ENCODE measurements around the gene DNMT3B.
"Not testable (repeated sequence)": the region's sequence is repeated elsewhere in the genome, so short reads cannot be mapped to it uniquely, and the experiment has no call there.

Gene DNMT3B

DNA sequence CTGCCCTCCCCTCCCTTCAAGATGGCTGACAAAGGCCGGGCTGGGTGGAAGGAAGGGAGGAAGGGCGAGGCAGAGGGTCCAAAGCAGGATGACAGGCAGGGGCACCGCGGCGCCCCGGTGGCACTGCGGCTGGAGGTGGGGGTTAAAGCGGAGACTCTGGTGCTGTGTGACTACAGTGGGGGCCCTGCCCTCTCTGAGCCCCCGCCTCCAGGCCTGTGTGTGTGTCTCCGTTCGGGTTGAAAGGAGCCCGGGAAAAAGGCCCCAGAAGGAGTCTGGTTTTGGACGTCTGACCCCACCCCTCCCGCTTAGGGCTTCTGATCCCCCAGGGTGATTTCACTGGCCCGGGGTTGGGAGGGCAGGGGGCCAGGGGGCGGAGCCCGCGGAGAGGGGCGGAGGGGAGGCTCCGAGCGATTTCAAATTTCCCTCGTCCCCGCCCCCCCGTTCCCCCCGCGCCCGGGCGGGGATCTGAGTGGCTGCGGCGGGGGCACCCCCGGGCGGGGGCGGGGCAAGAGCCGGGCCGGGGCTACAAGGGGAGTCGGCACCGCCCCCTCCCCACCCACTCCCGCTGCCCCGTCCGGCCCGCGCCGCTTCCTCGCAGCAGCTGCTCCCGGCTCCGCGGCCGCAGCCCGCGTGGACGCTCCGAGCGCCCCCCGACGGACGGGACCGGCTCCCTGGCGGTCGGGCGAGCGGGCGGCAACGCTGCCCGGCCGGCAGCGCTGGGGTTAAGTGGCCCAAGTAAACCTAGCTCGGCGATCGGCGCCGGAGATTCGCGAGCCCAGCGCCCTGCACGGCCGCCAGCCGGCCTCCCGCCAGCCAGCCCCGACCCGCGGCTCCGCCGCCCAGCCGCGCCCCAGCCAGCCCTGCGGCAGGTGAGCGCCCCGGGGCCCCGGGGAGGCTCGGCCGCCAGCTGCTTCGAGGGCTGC lies at the start of gene DNMT3B:
DNMT3B (plus strand) TSS at position 555 of the 923 bp plus-strand sequence. CDS start 17,939 bp downstream, outside the sequence.
- DNase-seq: peak; percentile 92

DNA sequence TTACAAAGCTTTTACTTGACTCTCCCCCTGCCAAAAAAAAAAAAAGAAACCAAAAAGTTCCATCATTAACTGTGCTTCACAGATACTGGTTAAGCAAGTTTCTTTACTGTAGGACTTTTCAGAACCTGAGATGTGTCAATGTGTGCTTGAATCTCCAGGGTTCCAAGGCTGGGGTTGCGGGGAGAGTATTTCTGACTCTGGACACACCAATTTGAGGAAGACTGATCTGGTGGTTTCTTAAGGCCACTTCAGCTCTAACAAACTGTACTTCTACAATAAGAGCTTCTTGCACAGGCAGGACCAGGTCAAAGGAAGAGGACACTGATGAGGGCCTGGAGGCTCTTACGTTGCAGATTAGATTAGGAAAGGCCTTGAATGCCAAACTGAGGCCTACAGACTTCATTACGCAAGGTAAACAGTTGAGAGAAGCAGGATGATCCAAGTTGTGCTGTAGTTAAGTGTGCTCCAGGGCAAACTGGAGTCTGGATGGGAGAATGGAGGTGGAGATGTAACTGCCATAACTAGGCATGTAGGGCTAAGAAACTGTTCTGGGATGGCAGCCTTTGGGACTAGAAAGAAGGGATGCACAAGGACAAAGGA lies 43.3 kb upstream of the DNMT3B start:
- no peak for DNase-seq

DNA sequence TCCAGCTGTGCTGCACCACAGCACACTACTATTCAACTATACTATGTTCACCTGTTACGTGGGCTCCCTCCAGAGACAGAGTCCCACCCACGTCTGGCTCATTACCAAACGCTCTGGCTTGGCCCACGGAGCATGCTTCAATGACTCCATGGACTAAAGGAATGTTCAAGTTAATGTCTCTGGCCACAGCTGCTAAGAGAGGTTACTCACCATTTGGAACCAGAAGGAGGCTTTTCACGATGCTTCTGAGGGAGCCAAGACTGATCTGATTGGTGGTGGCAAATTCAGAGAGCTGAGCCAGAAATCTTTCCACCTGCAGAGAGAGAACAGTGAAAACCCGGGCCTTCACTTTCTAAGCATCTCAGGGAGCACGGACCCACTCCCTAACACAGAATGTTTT lies 34.5 kb upstream of the DNMT3B start:
- DNase-seq: no peak

DNA sequence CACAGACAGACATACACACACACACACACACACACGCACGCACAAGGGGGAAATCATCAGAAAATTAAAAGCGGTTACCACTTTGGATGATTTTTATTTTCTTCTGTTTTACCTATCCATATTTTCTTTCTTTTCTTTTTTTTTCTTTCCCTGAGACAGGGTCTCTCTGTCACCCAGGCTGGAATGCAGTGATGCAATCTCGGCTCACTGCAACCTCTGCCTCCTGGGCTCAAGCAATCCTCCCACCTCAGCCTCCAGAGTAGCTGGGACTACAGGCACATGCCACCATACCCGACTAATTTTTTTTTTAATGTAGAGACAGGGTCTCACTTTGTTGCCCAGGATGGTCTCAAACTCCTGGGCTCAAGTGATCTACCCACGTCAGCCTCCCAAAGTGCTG lies 33.8 kb upstream of the DNMT3B start:
- DNase-seq: not testable (repeated sequence)

DNA sequence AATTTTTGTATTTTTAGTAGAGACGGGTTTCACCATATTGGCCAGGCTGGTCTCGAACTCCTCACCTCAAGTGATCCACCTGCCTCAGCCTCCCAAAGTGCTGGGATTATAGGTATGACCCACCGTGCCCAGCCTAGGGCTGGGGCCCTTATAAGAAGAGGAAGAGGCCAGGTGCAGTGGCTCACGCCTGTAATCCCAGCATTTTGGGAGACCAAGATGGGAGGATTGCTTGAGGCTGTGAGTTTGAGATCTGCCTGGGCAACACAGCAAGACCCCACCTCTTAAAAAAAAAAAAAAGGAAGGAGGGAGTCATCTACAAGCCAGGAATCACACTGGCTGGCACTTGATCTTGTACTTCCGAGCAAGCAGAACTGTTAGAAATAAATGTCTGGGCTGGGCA lies 32.9 kb upstream of the DNMT3B start:
- DNase-seq: not testable (repeated sequence)

DNA sequence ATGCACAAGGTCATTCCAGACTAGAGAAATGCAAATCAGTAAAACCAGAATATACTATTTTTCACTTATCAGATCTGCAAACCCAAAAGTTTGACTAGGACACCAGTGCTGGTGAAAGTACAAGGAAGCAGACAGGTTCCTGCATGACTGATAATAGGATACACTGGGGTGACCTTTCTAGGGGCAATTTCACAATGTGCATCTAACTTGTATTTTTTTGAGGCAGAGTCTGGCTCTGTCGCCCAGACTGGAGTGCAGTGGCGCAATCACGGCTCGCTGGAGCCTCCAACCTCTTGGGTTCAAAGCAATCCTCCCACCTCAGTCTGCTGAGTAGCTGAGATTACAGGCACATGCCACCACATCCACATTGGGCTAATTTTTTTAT lies 30.3 kb upstream of the DNMT3B start:
- DNase-seq: no peak

DNA sequence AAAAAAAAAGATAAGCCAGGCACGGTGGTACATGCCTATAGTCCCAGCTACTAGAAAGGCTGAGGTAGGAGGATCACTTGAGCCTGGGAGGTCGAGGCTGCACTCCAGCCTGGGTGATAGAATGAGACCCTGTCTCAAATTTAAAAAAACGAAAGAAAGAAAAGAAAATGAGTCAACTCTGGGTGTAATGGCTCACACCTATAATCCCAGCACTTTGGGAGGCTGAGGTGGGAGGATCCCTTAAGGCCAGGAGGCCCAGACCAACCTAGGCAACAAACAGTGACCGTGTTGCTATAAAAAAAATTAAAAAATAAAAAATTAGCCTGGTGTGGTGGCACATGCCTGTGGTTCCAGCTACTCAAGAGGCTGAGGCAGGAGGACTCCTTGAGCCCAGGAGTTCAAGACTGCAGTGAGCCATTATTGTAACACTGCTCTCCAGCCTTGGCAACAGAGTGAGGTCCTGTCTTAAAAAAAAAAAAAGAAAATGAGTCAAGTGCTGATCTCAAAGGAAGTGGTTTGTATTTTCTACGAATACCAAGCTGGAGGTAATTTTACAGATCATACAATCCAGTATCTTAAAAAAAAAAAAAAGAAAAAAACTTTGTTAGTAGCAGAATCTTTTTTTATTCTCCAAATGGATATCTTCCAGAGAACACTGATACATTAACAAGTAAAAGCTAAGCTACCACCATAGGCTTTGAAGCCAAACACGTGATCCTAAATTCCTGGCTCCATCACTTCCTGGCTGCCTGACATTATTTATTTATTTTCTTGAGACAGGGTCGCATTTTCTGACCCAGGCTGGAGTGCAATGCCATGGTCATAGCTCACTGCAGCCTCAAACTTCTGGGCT lies 24.6 kb upstream of the DNMT3B start:
- DNase-seq: no peak

DNA sequence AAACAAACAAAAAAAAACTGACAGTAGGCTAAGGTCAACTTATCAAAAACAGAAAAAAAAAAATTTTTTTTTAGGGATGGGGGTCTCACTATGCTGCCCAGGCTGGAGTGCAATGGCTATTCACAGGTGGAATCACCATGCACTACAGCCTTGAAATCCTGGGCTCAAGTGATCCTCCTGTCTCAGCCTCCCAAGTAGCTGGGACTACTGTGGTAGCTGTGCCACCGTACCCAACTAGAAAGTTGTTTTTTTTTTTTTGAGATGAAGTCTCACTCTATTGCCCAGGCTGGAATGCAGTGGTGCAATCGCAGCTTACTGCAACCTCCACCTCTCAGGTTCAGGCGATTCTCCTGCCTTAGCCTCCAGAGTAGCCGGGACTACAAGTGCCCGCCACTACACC lies 21.0 kb upstream of the DNMT3B start:
- DNase-seq: no peak

DNA sequence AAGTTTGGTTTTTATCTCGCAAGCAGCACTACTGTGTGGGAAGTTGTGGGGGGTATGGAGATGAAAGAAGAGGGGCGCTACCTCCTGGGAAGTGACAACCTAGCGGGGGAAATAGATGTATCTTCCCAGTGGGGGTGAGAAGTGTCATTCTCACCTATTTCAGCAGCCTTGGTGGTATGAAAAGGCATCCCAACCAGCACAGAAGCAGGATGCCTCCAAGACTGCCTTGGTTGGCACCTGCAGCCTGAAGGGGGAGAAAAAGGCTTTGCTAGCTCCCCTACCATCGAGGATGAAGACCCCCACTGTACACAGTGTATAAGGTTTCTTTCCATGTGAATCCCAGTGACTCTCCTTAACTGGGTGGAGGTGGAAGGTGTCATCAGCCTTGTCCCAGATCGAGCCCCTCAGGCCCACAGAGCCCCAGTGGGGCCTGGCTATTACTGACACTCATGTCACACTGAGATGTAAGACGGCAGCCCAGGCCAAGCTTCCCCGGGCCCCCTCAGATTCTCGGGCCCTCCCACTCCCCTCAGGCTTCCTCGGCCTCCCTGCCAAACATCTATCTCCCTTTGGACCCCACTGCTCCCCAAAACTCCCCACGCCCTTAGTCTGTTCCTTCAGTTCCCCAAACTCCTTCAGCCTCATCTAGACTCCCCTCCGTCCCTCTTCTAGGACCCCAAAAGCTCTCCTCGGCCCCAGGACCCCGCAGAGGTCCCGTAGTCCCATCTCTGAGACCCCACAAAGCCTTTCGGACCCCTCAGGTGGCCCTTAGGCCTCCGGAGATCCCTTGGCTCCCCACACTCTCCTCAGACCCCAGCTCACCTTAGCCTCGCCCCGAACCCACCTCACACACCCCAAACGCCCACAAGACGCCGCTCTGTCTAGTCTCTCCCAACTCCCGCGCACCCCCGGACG lies 19.6 kb upstream of the DNMT3B start:
- peak; percentile 18 for DNase-seq

DNA sequence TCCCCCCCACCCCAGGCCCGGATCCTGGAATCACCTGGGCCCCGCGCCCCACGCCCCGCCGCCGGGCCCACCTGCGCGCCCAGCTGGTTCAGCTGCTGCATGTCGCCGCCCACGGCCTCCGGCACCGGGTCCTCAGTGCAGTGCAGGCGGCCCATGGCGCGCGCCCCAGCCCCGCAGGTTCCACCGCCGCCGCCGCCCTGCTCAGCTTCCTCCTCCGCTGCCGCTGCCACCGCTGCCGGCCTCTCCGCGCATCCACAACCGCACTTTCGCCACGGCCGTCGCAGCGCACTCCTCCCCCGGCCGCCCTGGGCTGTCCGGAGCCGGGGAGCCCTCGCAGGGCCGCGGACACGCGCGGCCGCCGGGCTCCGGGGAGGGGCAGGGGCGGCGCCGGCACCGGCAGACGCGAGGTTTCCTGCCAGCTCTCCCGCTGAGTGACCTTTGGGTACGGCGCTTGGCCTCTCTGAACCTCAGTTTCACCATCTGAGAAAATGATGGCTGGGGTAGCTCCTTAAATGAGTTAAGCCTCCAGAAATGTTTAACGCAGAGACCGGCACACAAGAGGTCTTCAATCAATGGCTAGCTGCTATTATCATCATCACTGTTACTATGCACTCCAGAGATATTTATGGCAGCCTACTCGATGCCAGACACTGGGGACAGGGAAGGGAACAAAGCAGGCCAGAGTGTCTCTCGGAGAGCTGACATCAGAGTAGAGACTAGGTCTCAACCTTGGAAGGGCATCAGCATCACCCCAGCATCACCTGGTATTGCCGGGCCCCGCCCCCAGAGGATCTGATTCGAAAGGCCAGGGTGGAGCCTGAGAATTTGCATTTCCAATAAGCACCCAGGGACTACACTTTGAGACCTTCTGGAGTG lies 18.7 kb upstream of the DNMT3B start, which contains the start of gene COMMD7:
COMMD7 (minus strand) TSS at position 231 of the 876 bp plus-strand sequence; CDS start at position 155, 76 bp downstream.
- DNase-seq: peak; percentile 44

DNA sequence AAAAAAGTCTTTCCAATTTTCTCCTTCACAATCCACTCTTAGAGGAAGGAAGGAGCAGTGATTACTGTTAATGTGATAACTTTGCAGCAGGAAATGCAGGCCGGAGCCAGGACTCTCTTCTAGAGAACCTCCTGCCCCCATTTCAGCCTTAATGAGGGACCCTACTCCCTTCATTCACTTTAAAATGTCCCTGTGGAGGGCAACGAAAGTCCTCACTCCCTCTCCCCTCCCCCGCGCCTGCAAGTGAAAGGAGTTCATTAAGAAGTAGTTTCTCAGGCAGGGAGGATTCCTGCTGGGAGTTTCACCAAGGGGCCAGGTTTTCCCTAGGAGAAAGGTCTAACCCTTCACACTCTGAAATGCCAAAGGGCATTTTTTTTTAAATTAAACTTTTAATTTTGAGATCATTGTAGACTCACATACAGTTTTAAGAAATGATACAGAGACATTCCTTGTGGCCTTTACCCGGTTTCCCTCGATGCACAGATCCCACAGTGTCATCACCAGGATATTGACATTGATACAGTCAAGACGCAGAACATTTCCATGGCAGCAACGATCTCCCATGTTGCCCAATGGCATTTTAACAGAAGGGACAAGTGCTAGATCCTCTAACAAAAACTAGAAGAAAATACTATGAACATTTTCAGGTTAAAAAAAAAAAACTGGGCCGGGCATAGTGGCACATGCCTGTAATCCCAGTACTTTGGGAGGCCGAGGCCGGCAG lies 12.1 kb upstream of the DNMT3B start:
- DNase-seq: peak; percentile 21

DNA sequence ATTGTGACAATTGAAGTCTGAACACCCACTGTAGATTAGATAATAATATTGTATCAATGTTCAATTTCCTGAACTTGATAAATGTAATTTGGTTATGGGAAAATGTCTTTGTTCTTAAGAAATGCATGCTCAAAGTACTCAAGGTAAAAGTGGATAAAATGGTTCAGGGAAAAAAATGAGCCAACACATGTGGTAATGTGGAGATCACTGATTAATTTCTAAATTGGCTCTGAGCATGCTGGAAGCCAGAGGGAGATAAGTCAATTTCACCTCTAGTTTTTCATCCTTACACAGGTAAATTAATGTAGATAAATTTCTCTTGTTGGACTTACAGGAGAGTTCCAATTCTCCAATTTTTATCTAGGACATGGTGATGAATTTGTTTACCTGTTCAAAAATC lies 10.9 kb upstream of the DNMT3B start:
- no peak for DNase-seq

DNA sequence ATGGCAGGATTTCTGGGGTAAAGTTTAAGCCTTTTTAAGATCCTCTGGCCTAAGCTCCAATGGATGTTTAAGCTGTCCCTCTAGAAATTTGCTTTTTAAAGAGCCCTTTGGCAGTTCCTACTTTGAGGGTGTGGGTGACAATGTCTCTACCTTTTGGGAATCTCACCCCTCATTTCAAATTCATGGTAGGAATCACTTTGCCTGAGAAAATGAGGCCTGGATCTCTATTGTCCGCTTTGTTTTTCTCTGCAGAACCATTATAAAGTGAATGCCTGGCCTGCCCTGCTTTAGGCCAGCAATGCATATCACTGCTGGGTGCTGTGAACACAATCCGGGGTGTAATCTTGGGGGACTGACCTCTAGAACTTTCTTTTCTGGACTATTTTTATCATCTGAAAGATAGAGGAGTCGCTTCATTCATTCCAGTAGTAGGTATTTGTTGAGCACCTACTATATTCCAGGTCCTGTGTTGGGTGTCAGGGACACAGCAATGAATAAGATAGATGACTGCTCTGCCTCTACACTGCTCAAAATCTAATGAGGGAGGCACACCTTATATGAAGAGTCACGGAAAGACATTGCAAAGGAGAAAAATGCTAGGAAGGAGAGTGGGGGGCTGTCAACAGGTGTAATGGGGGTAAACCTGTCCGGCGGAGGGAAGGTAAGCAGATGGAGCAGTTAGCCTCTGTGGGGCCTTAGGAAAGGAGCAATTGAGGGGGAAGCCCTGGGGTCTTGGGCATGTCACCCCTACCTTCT lies 10.3 kb upstream of the DNMT3B start:
- DNase-seq: no peak

DNA sequence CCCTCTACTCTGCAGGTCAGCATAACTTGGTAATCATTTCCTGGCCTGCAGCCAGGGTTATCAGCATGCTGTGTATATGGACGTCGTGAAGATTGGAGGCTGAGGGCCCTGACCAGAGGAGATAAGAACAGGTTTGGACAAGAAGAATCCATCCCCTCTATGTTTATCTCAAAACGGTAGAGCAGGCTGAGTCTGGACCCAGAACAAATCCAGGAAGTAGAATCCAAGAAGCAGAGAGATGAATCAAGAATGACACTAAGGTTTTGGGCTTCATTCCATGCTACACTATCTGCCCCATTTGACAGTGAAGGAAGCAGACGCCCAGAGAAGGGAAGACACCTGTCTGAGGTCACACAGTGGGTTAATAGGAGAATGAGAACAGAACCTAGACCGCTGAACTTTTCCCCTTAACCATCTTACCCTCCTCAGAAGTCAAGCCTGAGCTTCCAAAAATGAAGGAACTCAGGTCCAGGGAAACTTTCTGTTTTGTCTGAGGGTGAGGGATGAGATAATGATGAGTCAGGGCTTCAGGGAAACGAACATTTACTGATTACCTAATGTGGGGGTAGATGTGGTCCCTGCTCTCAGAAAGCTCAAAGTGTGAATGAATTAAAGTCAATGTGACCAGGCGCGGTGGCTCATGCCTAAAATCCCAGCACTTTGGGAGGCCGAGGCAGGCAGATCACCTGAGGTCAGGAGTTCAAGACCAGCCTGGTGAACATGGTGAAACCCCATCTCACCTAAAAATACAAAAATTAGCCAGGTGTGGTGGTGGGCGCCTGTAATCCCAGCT lies 9.5 kb upstream of the DNMT3B start:
- DNase-seq: no peak

DNA sequence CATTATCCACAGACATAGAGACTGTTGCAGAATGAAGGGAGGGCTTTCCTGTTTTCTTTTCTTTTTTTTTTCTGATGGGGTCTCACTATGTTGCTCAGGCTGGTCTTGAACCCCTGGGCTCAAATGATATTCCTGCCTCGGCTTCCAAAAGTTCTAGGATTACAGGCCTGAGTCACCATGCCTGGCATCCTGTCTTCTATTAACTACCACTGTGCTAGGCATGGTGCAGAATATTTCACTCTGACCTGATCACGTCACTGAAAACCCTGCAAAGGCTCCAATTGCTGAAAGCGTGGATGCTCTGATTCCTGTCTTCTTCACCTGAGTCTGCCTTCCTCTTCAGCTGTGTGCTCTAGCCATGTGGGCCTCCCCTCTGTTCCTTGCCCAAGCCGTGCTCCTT lies 8.5 kb upstream of the DNMT3B start:
- no peak for DNase-seq

DNA sequence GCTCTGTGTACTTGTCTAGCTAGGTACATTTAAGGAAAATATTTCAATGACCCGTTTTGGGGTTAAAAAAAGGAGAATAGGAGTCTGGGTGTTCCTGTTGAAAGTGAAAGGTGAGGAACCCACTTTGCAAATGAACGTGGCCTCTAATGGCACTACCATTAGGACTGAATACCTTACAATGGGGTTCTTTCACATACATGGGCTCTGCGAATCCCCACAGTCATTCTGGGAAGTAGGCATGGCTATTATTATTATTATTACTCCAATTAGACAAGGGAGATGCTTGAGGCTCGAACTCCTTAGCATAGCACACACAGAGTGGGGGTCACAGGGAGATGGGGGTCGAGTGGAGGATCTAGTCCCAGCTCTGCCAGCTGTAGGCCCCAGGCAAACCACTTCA lies 6.0 kb upstream of the DNMT3B start:
- no peak for DNase-seq

DNA sequence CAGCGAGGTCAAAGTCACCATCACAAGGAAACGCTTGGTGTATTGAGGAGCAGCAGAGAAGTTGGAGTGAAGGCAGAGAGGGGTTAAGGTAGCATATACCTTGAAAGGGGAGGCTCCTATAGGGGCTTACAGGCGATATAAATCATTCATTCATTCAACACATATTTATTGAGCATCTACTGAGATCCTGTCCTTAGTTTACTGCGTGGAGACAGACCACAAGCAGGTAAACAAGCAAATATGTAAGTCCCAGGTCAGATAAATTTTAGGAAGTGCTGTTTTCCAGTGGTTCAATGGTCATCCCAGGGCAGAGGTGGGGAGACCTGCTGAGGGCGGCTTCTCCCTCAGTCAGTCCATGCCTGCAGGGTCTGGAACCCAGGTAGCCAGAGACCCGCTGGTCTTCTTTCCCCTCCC lies 761 bp upstream of the DNMT3B start:
- no peak for DNase-seq

DNA sequence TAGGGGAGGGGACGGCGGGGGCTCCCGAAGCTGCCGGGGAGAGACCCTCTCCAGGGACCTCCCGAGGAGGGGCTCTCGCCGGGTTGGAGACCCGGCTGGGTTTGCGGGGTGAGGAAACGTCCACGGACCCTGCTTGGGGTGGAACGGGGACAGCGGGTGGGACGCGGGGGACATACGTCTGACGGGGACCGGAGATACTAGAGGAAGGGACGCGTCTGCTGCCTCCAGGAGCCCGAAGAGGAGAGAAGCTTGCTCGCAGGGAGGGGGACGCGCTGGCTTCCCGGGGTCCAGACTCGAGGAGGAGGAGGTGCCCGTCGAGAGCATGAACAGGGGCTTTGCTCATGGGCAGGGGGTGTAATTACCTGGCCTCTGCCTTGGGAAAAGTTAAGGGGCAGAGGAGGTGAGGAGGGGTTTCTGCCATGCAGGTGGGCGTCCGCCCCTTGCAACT lies 593 bp downstream of the DNMT3B start:
- DNase-seq: peak; percentile 49
